ENCODE measurements around the gene CLHC1.

CLHC1 gene

GRCh38 chr2:55164534-55165480, 67.3 kb downstream of the CLHC1 start:
- no peak overlapping the region for H3K4me3 ChIP-seq (ENCODE audit: low read length)
- DNase-seq (ENCODE audit: low read depth) = no peak
- TF ChIP-seq CTCF (conservative IDR thresholded peaks at IDR 0.05; ENCODE audit: low read depth, low read length) = no peak

GRCh38 chr2:55163941-55164390, 68.1 kb downstream of the CLHC1 start:
- DNase-seq (ENCODE audit: low read depth) = no peak
- H3K4me3 ChIP-seq (ENCODE audit: low read length) = no peak overlapping the region
- no peak for TF ChIP-seq CTCF (conservative IDR thresholded peaks at IDR 0.05; ENCODE audit: low read depth, low read length)

GRCh38 chr2:55163274-55163721, 68.8 kb downstream of the CLHC1 start:
- no peak for DNase-seq (ENCODE audit: low read depth)
- TF ChIP-seq CTCF (conservative IDR thresholded peaks at IDR 0.05; ENCODE audit: low read depth, low read length) = no peak
- no peak overlapping the region for H3K4me3 ChIP-seq (ENCODE audit: low read length)

- no peak overlapping the region for H3K4me3 ChIP-seq (ENCODE audit: low read length)
- no peak for TF ChIP-seq CTCF (conservative IDR thresholded peaks at IDR 0.05; ENCODE audit: low read depth, low read length)
- DNase-seq (ENCODE audit: low read depth) = no peak
Measured at GRCh38 chr2:55162284-55163006, 69.6 kb downstream of the CLHC1 start.

- no peak for TF ChIP-seq CTCF (conservative IDR thresholded peaks at IDR 0.05; ENCODE audit: low read depth, low read length)
- no peak for DNase-seq (ENCODE audit: low read depth)
- H3K4me3 ChIP-seq (ENCODE audit: low read length) = no peak overlapping the region
Measured at GRCh38 chr2:55161295-55162210, 70.5 kb downstream of the CLHC1 start.

GRCh38 chr2:55160422-55160821, 71.7 kb downstream of the CLHC1 start:
- TF ChIP-seq CTCF (conservative IDR thresholded peaks at IDR 0.05; ENCODE audit: low read depth, low read length) = no peak
- no peak overlapping the region for H3K4me3 ChIP-seq (ENCODE audit: low read length)
- no peak for DNase-seq (ENCODE audit: low read depth)
